Spleen (tissue), 11 donors: ENCODE results near the gene COL27A1. TPM values are rescaled to one million over a fixed set of nuclear protein-coding genes. Genes with fewer than 3 reads are reported as not detected.
A peak's percentile ranks its signal among the peaks of the same experiment; 100 is the strongest.

Experiments used
- DNase-seq: peaks from one replicate; pipeline ENCODE4 v3.0.0-alpha.2; 2020
- H3K27ac ChIP-seq, 8 donors: fragments of 200-600 bp; sonication (generic) in 7 of 8; 1 replicate in 4 of 8; 2 replicates in 4 of 8; pipeline versions ENCODE4 v1.5.0 to v1.8.0; 2016 to 2021; ENCODE audit warnings: inconsistent platforms in 4 of 8, mild to moderate bottlenecking in 4 of 8, moderate library complexity in 1 of 8
- H3K27me3 ChIP-seq, 7 donors: fragments of 200-600 bp; sonication (generic) in 6 of 7; replicated peaks in 1 of 7; 1 replicate in 4 of 7; 2 replicates in 3 of 7; pipeline versions ENCODE4 v1.5.0 to v1.8.0; 2016 to 2021; ENCODE audit warnings: inconsistent platforms in 3 of 7, mild to moderate bottlenecking in 1 of 7
- H3K36me3 ChIP-seq, 6 donors: fragments of 200-600 bp; sonication (generic) in 5 of 6; 1 replicate in 4 of 6; 2 replicates in 2 of 6; pipeline versions ENCODE4 v1.5.0 to v1.8.0; 2016 to 2021; ENCODE audit warnings: inconsistent platforms in 2 of 6
- H3K4me1 ChIP-seq, 6 donors: fragments of 200-600 bp; sonication (generic) in 5 of 6; 1 replicate in 3 of 6; 2 replicates in 3 of 6; pipeline versions ENCODE4 v1.5.0 to v1.8.0; 2016 to 2021; ENCODE audit warnings: inconsistent platforms in 3 of 6
- H3K4me3 ChIP-seq, 8 donors: fragments of 200-600 bp; sonication (generic) in 7 of 8; 1 replicate in 4 of 8; 2 replicates in 4 of 8; pipeline versions ENCODE4 v1.5.0 to v1.8.0; 2016 to 2021; ENCODE audit warnings: inconsistent platforms in 4 of 8, mild to moderate bottlenecking in 4 of 8, moderate library complexity in 2 of 8
- H3K9me3 ChIP-seq, 8 donors: fragments of 200-600 bp; sonication (generic) in 7 of 8; 1 replicate in 4 of 8; 2 replicates in 4 of 8; pipeline versions ENCODE4 v1.5.0 to v1.8.0; 2016 to 2021; ENCODE audit warnings: inconsistent platforms in 4 of 8
- CTCF ChIP-seq, 11 experiments: fragments of 200-600 bp in 7 of 11; fragments of 450-650 bp in 4 of 11; sonication (generic) in 4 of 11; IDR thresholded peaks in 8 of 11; conservative IDR thresholded peaks in 3 of 11; 1 replicate in 7 of 11; 2 replicates in 4 of 11; pipeline versions ENCODE4 v1.4.0 to v1.8.0; 2016 to 2021; ENCODE audit warnings: antibody characterized with exemption in 11 of 11, inconsistent platforms in 4 of 11, mild to moderate bottlenecking in 1 of 11
- POLR2A ChIP-seq, 3 donors: fragments of 450-650 bp; IDR thresholded peaks; one replicate each; pipeline ENCODE4 v1.5.1; 2017; ENCODE audit warnings: antibody characterized with exemption in 3 of 3, mild to moderate bottlenecking in 1 of 3
- POLR2AphosphoS5 ChIP-seq, 3 donors: sonication (generic); formaldehyde crosslinking; IDR thresholded peaks; one replicate each; pipeline ENCODE4 v1.5.1; 2017; ENCODE audit warnings: antibody characterized with exemption in 3 of 3
- WGBS, 5 donors: extraction: QIAGEN DNeasy Blood & Tissue Kit in 3 of 5; methylation state at CpG; one replicate each; pipeline versions ENCODE4 v1.1.5 to v1.1.7; 2013 to 2018; 5-methylcytosine and 5-hydroxymethylcytosine counted together
- intact Hi-C: fragments of 100-400 bp; cut with DNase I; formaldehyde crosslinking; loops from one replicate; pipeline ENCODE4 v1.15.0; 2023; ENCODE audit warnings: low total_unique reads
- polyA plus RNA-seq, 3 donors: library from polyadenylated mRNA; stranded (reverse); fragments of 200-250 nt; gene quantifications; one replicate each; pipeline ENCODE4 v1.2.1, GENCODE V29; 2013
- total RNA-seq, 7 donors: library from RNA; depleted of rRNA in 3 of 7; stranded (reverse); fragments of >200 nt in 3 of 7; fragmentation: NEBNext Ultra II Directional in 4 of 7; extraction: Animal tissue kit (Norgen Biotek cat#: 25700) in 4 of 7; gene quantifications; one replicate each; pipeline versions ENCODE4 v1.1.0 to v1.2.1, GENCODE V29; 2016 to 2021
- donor health status: healthy with polysubstance abuse.
- donor health status: DM: no; HTN: no; CAD: no; lungs with moderate emphysema.
- donor health status: DM: no; HTN: no; CAD: no.
- donor health status: Bipolar disorder and iron deficiency.
- donor health status: healthy.
- donor health status: DM: no; HTN: no; CAD: no.
- donor health status: DM: yes; HTN: yes; CAD: no.

COL27A1 gene
- total and polyA plus RNA-seq, 10 donors, result 2.1 to 23.4 (median 6.1) TPM

GRCh38 chr9:114206221-114206789 is 51.0 kb downstream of the COL27A1 start:
- peaks cover 0 to 15% (median 0%) of the 10 kb centered on the region in 6 donors for H3K4me1 ChIP-seq
- no peaks in the 10 kb centered on the region for H3K27me3 ChIP-seq
- H3K9me3 ChIP-seq, result no peaks in the 10 kb centered on the region
- intact Hi-C loops, result no loop called here
- no peaks in the 10 kb centered on the region for H3K36me3 ChIP-seq
- TF ChIP-seq POLR2A (IDR thresholded peaks at IDR 0.05) (no peak), POLR2AphosphoS5 (IDR thresholded peaks at IDR 0.05) (no peak), CTCF (IDR thresholded peaks at IDR 0.05 in 8 of 11, conservative IDR thresholded peaks at IDR 0.05 in 3 of 11) (no peak)
- H3K27ac ChIP-seq, result peak overlapping the region in 3 of 8 donors; percentile 3 to 18 (median 10)
- DNase-seq, result no peak
- H3K4me3 ChIP-seq, result no peak overlapping the region
- WGBS, 5 donors, result 85 to 91% (median 89%) methylated on average over 3 to 5 of the region's 5 CpGs

GRCh38 chr9:114207034-114207810 is 51.9 kb downstream of the COL27A1 start:
- TF ChIP-seq POLR2AphosphoS5 (IDR thresholded peaks at IDR 0.05) (peak in 1 of 3 donors; percentile 29), POLR2A (IDR thresholded peaks at IDR 0.05) (no peak)
- Histone ChIP-seq H3K9me3 (no peaks in the 10 kb centered on the region), H3K27ac (peak overlapping the region in 4 of 8 donors; percentile 3 to 44 (median 28)), H3K4me1 (peaks cover 0 to 15% (median 0%) of the 10 kb centered on the region in 6 donors), H3K4me3 (no peak overlapping the region), H3K27me3 (no peaks in the 10 kb centered on the region), H3K36me3 (no peaks in the 10 kb centered on the region)
- 65 to 81% (median 74%) methylated on average over 8 to 9 of the region's 9 CpGs for WGBS, 5 donors
- intact Hi-C loops, result no loop called here
- peak; percentile 58 for DNase-seq

GRCh38 chr9:114207845-114208244 is 52.5 kb downstream of the COL27A1 start:
- no peak for DNase-seq

DNA sequence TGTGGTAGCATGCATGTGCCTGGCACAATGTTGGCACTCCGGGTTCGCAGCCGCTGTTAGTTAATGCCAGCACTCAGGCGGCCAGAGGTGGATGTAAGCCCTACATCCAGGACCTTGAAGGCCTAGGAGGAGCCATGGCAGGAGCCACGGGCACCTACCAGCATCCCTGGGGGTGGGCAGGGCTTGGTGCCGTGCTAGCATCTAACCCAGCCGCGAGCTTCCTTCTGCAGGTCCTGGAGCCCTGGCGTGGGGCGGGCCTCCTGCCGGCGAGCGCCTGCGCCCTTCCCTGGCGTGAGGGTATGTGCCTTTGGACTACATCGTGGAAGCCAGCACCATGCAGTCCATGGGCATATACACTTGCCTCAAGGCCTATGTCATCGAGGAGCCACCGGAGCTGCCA is 53.8 kb downstream of the COL27A1 start:
- H3K4me3 ChIP-seq, result no peak overlapping the region
- 91 to 95% (median 92%) methylated on average over 4 to 18 of the region's 18 CpGs; no CpG with 5 or more reads in 1 of the 5 donors for WGBS, 5 donors
- H3K9me3 ChIP-seq, result no peaks in the 10 kb centered on the region
- no peaks in the 10 kb centered on the region for H3K36me3 ChIP-seq
- peaks cover 0 to 15% (median 0%) of the 10 kb centered on the region in 6 donors for H3K4me1 ChIP-seq
- H3K27ac ChIP-seq, result no peak overlapping the region
- peak; percentile 72 for DNase-seq
- intact Hi-C loops, result no loop called here
- no peaks in the 10 kb centered on the region for H3K27me3 ChIP-seq
- TF ChIP-seq POLR2AphosphoS5 (IDR thresholded peaks at IDR 0.05) (no peak), CTCF (IDR thresholded peaks at IDR 0.05 in 8 of 11, conservative IDR thresholded peaks at IDR 0.05 in 3 of 11) (no peak), POLR2A (IDR thresholded peaks at IDR 0.05) (no peak)

More at GRCh38 chr9:114207845-114208244, 52.5 kb downstream of the COL27A1 start:
- intact Hi-C loops, result no loop called here
- Histone ChIP-seq H3K9me3 (no peaks in the 10 kb centered on the region), H3K36me3 (no peaks in the 10 kb centered on the region), H3K27ac (peak overlapping the region in 2 of 8 donors; percentile 39 to 44), H3K4me1 (peaks cover 0 to 15% (median 0%) of the 10 kb centered on the region in 6 donors), H3K27me3 (no peaks in the 10 kb centered on the region), H3K4me3 (no peak overlapping the region)
- 72 to 96% (median 89%) methylated on average over 3 to 6 of the region's 6 CpGs for WGBS, 5 donors
- TF ChIP-seq CTCF (IDR thresholded peaks at IDR 0.05 in 8 of 11, conservative IDR thresholded peaks at IDR 0.05 in 3 of 11), result no peak
- TF ChIP-seq POLR2AphosphoS5 (IDR thresholded peaks at IDR 0.05), result no peak
- no peak for TF ChIP-seq POLR2A (IDR thresholded peaks at IDR 0.05)
